Panc1 (cell line): Measurements from ENCODE around the gene SUPT6H. TPM values are rescaled to one million over a fixed set of nuclear protein-coding genes. Genes with fewer than 3 reads are reported as not detected.

ENCODE experiments used
- ATAC-seq: fragments of 200-7000 bp; cut with Tn5 transposase; 2 replicates; pipeline ENCODE4 v1.9.1; 2020; ENCODE audit warnings: mild to moderate bottlenecking, moderate library complexity
- BruUV-seq: library from RNA; stranded (reverse); fragments of 400-500 nt; replicated peaks from 2 replicates; lab custom pipeline; 2021; lab: Mats Ljungman, UMichigan
- CTCF ChIA-PET: fragments of 300-600 bp; sonication (Branson Sonifier 250); formaldehyde crosslinking; loops from one replicate; lab custom pipeline; 2022; ENCODE audit warnings: antibody characterized with exemption; lab: Charles Lee
- POLR2A ChIA-PET: fragments of 300-600 bp; sonication (Branson Sonifier 250); formaldehyde crosslinking; loops from one replicate; lab custom pipeline; 2022; ENCODE audit warnings: antibody characterized with exemption; lab: Charles Lee
- DNase-seq: peaks from one replicate; pipeline ENCODE4 v3.0.0-alpha.2; 2010; ENCODE audit warnings: low read depth, low spot score
- H3K27ac ChIP-seq: 2 replicates; pipeline ENCODE4 v1.5.1; 2011; ENCODE audit warnings: mild to moderate bottlenecking, low read length, inconsistent platforms
- H3K27me3 ChIP-seq: fragments of 200-500 bp; sonication (Bioruptor generic); 2 replicates; pipeline ENCODE4 v1.6.0; 2014; ENCODE audit warnings: low read length, inconsistent platforms; ENCODE audit not compliant: control insufficient read depth, insufficient read depth
- H3K36me3 ChIP-seq: fragments of 200-500 bp; sonication (Bioruptor generic); 2 replicates; pipeline ENCODE4 v1.5.1; 2014; ENCODE audit warnings: inconsistent platforms, mild to moderate bottlenecking, low read length, moderate library complexity; ENCODE audit not compliant: control insufficient read depth, insufficient read depth
- H3K4me1 ChIP-seq: 2 replicates; pipeline ENCODE4 v1.5.1; 2011; ENCODE audit warnings: inconsistent platforms, mild to moderate bottlenecking, low read length, moderate library complexity; ENCODE audit not compliant: control insufficient read depth, insufficient read depth
- H3K4me3 ChIP-seq, 2 experiments: 2 replicates each; pipeline ENCODE4 v1.5.1; 2011 to 2012; ENCODE audit warnings: low read depth in 2 of 2, low read length in 2 of 2, mild to moderate bottlenecking in 2 of 2, inconsistent platforms in 1 of 2, moderate library complexity in 1 of 2
- H3K9me3 ChIP-seq: fragments of 200-500 bp; sonication (Bioruptor generic); 2 replicates; pipeline ENCODE4 v1.5.1; 2014; ENCODE audit warnings: low read depth, mild to moderate bottlenecking, inconsistent platforms, low read length, moderate library complexity; ENCODE audit not compliant: control insufficient read depth, insufficient read depth
- POLR2AphosphoS5 ChIP-seq: IDR thresholded peaks from 2 replicates; pipeline ENCODE4 v1.6.1; 2012; ENCODE audit warnings: mild to moderate bottlenecking, low read depth, low read length, moderate library complexity
- SIN3A ChIP-seq: IDR thresholded peaks from 2 replicates; pipeline ENCODE4 v1.6.1; 2012; ENCODE audit warnings: low read depth, mild to moderate bottlenecking, low read length, moderate library complexity, borderline replicate concordance; ENCODE audit not compliant: insufficient read depth
- TCF7L2 ChIP-seq: IDR thresholded peaks from 2 replicates; pipeline ENCODE4 v1.6.1; 2011; ENCODE audit warnings: mild to moderate bottlenecking, low read depth, low read length, inconsistent platforms
- in situ Hi-C: cut with HindIII; loops from 2 replicates; pipeline ENCODE4 v1.10.0; 2016; ENCODE audit warnings: low sequenced_read_pairs, low pct_unique_long_range_greater_than_20kb
- intact Hi-C: fragments of 100-400 bp; cut with micrococcal nuclease; formaldehyde crosslinking; loops from one replicate; pipeline ENCODE4 v1.10.0; 2022; ENCODE audit not compliant: unreplicated experiment
- total RNA-seq: library from RNA; stranded (reverse); gene quantifications from one replicate; pipeline ENCODE4 v1.2.1, GENCODE V29; 2021; ENCODE audit not compliant: unreplicated experiment
- TF ChIP-seq, protein P1 (sequence below), 2 experiments: IDR thresholded peaks; 2 replicates each; pipeline ENCODE4 v1.6.1; 2011 to 2012; ENCODE audit warnings: low read depth in 2 of 2, control low read depth in 1 of 2, low read length in 1 of 2, mild to moderate bottlenecking in 1 of 2, moderate library complexity in 1 of 2; ENCODE audit not compliant: insufficient read depth in 1 of 2
- TF ChIP-seq, protein P2 (sequence below): fragments of 450-650 bp; IDR thresholded peaks from 2 replicates; pipeline ENCODE4 v1.5.1; 2017; ENCODE audit warnings: mild to moderate bottlenecking

SUPT6H gene
- total RNA-seq, 1 experiment from 2014 or later = 108 TPM

DNA sequence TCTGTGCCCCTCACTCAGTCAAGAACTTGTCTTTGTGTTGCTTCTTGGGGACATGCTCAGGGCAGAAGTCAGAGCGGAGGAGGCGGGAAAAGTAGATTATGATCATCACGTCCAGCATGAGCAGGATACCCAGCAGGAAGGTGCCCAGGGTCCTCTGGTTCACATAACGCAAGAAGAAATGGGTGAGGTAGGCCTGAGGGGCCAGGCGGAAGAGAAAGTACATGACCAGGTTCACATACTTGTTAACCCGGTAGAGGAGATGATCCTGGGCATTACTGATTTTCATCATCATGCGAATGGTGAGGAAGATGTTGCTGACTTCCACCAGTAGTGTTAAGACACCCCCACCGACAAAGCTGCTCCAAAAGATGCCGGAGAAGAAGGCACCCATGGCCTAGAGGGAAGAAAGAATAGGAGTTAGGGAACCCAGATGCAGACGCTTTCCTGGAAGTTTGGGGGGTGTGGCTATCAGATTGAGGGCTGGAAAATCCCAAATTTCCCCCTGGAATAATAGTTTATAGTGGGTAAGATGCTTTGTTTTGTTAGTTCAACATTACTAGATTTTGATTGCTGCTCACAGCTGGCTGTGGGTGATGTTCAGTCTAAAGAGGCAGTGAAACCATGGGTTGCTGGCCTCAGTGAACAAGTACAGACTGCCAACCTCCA lies 62.6 kb downstream of the SUPT6H start:
- Histone ChIP-seq H3K9me3 (no peaks in the 10 kb centered on the region), H3K4me3 (peak overlapping the region; percentile 69 to 96), H3K27ac (peak overlapping the region; percentile 99), H3K4me1 (peaks cover 39% of the 10 kb centered on the region), H3K27me3 (no peaks in the 10 kb centered on the region), H3K36me3 (peaks cover 30% of the 10 kb centered on the region)
- no peak for DNase-seq
- ChIA-PET CTCF (interaction anchor here (1.0 kb wide), 1 partner anchor 225 kb away, joined by 3 read pairs; no protein-coding TSS in a partner anchor), POLR2A (no interaction called here)
- no peak for ATAC-seq
- TSS peak; percentile 90 for BruUV-seq
- in situ Hi-C loops = no loop called here
- intact Hi-C loops = loop anchor here (5.0 to 10.0 kb wide), 2 partner anchors 180 to 228 kb away; partner anchors contain the start of genes DHRS13 and PHF12
- TF ChIP-seq TCF7L2 (no peak), POLR2AphosphoS5 (no peak), SIN3A (no peak)
- TF ChIP-seq, protein P1, sequence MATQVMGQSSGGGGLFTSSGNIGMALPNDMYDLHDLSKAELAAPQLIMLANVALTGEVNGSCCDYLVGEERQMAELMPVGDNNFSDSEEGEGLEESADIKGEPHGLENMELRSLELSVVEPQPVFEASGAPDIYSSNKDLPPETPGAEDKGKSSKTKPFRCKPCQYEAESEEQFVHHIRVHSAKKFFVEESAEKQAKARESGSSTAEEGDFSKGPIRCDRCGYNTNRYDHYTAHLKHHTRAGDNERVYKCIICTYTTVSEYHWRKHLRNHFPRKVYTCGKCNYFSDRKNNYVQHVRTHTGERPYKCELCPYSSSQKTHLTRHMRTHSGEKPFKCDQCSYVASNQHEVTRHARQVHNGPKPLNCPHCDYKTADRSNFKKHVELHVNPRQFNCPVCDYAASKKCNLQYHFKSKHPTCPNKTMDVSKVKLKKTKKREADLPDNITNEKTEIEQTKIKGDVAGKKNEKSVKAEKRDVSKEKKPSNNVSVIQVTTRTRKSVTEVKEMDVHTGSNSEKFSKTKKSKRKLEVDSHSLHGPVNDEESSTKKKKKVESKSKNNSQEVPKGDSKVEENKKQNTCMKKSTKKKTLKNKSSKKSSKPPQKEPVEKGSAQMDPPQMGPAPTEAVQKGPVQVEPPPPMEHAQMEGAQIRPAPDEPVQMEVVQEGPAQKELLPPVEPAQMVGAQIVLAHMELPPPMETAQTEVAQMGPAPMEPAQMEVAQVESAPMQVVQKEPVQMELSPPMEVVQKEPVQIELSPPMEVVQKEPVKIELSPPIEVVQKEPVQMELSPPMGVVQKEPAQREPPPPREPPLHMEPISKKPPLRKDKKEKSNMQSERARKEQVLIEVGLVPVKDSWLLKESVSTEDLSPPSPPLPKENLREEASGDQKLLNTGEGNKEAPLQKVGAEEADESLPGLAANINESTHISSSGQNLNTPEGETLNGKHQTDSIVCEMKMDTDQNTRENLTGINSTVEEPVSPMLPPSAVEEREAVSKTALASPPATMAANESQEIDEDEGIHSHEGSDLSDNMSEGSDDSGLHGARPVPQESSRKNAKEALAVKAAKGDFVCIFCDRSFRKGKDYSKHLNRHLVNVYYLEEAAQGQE (IDR thresholded peaks at IDR 0.05; ENCODE audit: insufficient read depth in 1 of 2, low read depth in 2 of 2, low read length in 1 of 2) = no peak
- TF ChIP-seq, protein P2, sequence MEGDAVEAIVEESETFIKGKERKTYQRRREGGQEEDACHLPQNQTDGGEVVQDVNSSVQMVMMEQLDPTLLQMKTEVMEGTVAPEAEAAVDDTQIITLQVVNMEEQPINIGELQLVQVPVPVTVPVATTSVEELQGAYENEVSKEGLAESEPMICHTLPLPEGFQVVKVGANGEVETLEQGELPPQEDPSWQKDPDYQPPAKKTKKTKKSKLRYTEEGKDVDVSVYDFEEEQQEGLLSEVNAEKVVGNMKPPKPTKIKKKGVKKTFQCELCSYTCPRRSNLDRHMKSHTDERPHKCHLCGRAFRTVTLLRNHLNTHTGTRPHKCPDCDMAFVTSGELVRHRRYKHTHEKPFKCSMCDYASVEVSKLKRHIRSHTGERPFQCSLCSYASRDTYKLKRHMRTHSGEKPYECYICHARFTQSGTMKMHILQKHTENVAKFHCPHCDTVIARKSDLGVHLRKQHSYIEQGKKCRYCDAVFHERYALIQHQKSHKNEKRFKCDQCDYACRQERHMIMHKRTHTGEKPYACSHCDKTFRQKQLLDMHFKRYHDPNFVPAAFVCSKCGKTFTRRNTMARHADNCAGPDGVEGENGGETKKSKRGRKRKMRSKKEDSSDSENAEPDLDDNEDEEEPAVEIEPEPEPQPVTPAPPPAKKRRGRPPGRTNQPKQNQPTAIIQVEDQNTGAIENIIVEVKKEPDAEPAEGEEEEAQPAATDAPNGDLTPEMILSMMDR = no peak

DNA sequence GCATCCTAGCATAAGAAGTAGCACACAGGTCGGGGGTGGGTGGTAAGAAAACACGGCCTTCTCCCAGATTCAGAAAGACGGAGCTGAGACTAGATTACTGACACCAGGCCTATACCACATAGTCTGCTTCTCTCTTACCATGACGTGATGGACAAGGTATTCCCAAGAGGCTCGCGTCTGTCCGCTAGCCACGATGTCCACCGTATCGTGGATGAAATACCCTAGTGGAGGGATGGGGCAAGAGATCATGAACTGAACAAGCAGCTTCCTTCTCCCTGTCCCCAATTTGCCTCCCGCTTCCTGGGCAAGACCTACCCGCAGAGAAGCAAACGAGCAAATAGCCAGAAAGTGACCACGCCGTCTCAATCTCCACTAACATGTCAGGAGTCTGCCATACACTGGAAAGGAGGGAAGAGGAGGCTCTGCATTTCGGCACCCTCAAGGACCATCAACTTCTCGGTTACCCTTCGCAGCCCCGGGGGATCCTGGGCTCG lies 63.2 kb downstream of the SUPT6H start:
- POLR2A ChIA-PET = interaction anchor here (0.6 to 0.7 kb wide), 2 partner anchors 29 to 153 kb away, joined by 3 read pairs; no protein-coding TSS in a partner anchor
- H3K36me3 ChIP-seq = peaks cover 30% of the 10 kb centered on the region
- TF ChIP-seq, protein P2 = no peak
- TF ChIP-seq POLR2AphosphoS5 = peak; percentile 95
- no peak for TF ChIP-seq TCF7L2
- TF ChIP-seq SIN3A = no peak
- TF ChIP-seq, protein P1 (IDR thresholded peaks at IDR 0.05; ENCODE audit: insufficient read depth in 1 of 2, low read depth in 2 of 2, low read length in 1 of 2) = no peak; a peak in 1 of 4 replicates
- no peaks in the 10 kb centered on the region for H3K27me3 ChIP-seq
- peak overlapping the region; percentile 99 for H3K27ac ChIP-seq
- ATAC-seq (peak; percentile 12), DNase-seq (no peak)
- BruUV-seq = no TSS peak
- intact Hi-C loops = loop anchor here (5.0 to 10.0 kb wide), 2 partner anchors 180 to 227 kb away; partner anchors contain the start of genes DHRS13 and PHF12
- H3K4me3 ChIP-seq = peak overlapping the region; percentile 69 to 96
- in situ Hi-C loops = no loop called here
- H3K4me1 ChIP-seq = peaks cover 41% of the 10 kb centered on the region
- CTCF ChIA-PET = interaction anchor here (1.0 to 3.0 kb wide), 2 partner anchors 38 to 225 kb away, joined by 3 to 12 read pairs; no protein-coding TSS in a partner anchor
- no peaks in the 10 kb centered on the region for H3K9me3 ChIP-seq
